Skin of body (tissue), 2 donors: ENCODE data around the gene ZNF689. TPM values are rescaled to one million over a fixed set of nuclear protein-coding genes. Genes with fewer than 3 reads are reported as not detected.
A peak's percentile ranks its signal among the peaks of the same experiment; 100 is the strongest.
"Not testable (repeated sequence)": the region's sequence is repeated elsewhere in the genome, so short reads cannot be mapped to it uniquely, and the experiment has no call there.

Experiments
- DNase-seq: peaks from one replicate; lab custom pipeline; 2025; lab: John Stamatoyannopoulos, UW
- total RNA-seq: library from RNA; depleted of rRNA; stranded (reverse); fragments of >200 nt; gene quantifications from one replicate; pipeline ENCODE4 v1.2.3, GENCODE V29; 2014

Gene ZNF689
- total RNA-seq, 1 donor from 2014 or later, result 3.3 TPM

DNA sequence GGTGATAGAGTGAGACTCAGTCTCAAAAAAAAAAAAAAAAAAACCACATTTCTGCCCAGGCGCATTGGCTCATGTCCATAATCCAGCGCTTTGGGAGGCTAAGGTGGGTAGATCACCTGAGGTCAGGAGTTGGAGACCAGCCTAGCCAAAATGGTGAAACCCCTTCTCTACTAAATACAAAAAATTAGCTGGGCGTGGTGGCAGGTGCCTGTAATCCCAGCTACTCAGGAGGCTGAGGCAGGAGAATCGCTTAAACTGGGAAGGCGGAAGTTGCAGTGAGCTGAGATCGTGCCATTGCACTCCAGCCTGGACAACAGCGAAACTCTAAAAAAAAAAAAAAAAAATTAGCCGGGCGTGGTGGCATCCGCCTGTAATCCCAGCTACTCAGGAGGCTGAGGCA lies 26.9 kb upstream of the ZNF689 start:
- not testable (repeated sequence) for DNase-seq

DNA sequence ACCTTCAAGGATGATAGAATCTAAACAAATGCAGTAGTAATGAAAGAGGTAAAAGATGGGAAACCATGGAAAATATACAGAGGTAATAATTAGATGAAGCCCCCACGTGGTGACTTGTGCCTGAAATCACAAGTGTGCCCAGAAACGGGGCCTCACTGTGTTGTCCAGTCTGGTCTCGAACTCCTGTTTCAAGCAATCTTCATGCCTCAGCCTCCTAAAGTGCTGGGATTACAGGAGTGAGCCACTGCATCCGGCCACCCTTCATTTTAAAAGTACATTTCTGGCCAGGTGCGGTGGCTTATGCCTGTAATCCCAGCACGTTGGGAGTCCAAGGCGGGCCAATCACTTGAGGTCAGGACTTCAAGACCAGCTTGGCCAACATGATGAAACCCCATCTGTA lies 26.4 kb upstream of the ZNF689 start:
- DNase-seq, result no peak

DNA sequence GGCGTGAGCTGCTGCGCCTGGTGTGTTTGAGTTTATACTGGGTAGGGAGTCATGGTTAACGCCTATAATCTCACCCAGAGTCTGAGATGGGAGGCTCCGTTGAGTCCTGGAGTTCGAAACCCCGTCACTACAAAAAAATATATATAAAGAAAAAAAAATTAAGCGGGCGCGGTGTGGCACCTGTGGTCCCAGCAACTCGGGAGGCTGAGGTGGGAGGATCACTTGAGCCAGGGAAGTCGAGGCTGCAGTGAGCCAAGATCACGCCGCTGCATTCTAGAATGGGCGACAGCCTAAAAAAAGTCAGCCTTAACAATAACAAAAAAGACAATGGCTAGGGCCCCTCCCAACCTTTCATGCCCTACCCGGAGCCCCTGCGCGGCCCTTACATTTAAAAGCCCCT lies 23.3 kb upstream of the ZNF689 start:
- DNase-seq, result no peak

DNA sequence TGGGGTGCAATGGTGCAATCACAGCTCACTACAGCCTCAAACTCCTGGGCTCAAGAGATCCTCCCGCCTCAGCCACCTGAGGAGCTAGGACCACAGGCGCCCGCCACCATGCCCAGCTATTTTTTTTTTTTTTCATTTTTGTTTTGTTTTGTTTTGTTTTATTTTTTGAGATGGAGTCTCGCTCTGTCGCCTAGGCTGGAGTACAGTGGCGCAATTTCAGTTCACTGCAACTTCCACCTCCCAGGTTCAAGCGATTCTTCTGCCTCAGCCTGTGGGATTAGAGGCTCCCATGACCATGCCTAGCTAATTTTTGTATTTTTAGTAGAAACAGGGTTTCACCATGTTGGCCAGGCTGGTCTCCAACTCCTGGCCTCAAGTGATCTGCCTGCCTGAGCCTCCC lies 22.3 kb upstream of the ZNF689 start:
- not testable (repeated sequence) for DNase-seq

GRCh38 chr16:30628628-30629540 lies 18.7 kb upstream of the ZNF689 start:
- peak; percentile 80 for DNase-seq

DNA sequence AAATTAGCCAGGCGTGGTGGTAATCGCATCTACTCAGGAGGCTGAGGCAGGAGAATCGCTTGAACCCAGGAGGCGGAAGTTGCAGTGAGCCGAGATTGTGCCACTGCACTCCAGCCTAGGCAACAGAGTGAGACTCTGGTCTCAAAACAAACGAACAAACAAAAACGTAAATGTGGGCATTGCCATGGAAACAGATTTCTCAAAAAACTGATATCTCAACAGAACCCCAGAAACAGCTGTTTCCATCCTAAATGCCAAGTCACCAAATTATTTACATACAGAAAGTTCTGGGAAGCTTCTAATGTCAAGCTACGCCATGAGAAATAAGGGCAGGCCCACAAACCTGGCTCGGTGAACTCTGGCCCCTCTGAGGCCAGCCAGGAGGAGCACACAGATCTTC lies 16.0 kb upstream of the ZNF689 start:
- no peak for DNase-seq

GRCh38 chr16:30623536-30624283 lies 13.5 kb upstream of the ZNF689 start:
- DNase-seq, result no peak

- DNase-seq, result no peak
These were observed 12.4 kb upstream of the ZNF689 start for GRCh38 chr16:30622455-30623032.

- peak; percentile 1 for DNase-seq
These were observed 11.6 kb upstream of the ZNF689 start for GRCh38 chr16:30621765-30622164.

GRCh38 chr16:30620169-30620568 lies 10.0 kb upstream of the ZNF689 start:
- DNase-seq, result no peak

DNA sequence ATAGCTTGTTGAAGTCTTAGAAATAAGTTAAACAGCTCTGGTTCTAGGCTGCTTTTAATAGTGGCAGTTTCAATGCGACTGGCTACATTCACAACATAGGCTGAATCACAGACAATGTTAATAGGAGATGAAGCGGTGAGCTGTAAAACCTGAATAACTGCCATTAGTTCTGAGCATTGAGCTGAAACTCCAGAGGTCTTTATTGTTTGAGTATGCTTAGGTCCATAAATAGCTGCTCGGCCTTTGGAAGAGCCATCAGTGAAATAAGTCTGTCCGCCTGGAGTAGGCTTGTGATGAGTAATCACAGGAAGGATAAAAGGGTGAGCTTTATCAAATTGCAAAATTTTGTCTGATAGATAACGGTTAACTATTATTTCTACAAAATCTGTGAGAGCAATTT lies 9.4 kb upstream of the ZNF689 start:
- no peak for DNase-seq

GRCh38 chr16:30619202-30619601 lies 9.0 kb upstream of the ZNF689 start:
- DNase-seq, result no peak

- no peak for DNase-seq
These were observed 5.3 kb upstream of the ZNF689 start for GRCh38 chr16:30615358-30616091.

DNA sequence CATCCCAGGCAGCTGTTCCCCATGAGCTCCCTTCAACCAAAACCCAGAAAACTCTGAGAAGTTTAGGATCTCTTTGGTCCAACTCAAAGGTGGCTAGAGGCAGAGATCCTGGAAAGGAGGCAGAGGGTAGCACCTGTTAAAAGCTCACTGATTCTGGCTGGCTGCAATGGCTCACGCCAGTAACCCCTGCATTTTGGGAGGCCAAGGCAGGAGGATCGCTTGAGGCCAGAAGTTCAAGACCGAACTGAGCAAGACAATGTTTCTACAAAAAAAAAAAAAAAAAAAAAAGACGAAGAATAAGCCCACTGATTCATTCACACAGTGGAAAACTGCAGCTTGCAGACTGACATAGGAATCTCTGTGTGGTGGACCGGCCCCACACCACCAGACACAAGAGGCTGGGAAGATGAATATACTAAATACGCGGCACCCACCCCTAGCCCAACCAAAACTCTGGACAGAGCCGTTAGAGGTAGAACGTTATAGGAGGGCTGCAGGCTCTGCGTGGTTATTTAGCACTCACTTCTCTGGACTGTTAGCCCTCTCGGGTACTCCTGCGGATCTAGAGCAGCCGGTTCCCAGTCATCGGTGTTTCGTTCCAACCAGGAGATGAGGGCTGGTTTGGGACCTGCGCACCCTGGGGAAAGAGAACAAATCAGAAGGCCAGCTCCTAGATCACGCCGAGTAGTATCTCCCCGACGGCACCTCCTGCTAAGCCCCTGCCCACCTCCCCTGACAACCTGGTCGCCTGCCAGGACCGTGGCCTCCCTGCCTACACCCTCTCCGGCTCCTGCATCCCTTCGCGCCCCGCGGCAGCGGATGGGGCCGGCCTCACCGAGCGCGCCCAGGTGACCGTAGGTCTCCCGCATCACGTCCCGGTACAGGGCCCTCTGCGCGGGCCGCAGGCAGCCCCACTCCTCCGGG lies 925 bp downstream of the ZNF689 start:
- no peak for DNase-seq

DNA sequence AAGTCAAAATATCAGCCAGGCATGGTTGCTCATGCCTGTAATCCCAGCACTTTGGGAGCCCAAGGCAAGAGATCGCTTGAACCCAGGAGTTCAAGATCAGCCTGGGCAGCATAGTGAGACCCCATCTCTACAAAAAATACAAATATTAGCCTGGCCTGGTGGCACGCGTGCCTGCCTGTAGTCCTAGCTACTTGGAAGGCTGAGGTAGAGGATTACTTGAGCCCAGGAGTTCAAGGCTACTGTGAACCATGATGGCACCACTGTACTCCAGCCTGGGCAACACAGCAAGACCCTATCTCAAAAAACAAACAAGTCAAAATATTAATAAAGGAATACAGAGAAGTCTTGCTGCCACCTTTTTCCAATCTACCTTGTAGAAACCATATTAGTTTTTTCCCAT lies 4.2 kb downstream of the ZNF689 start:
- DNase-seq, result no peak

- no peak for DNase-seq
These were observed 5.0 kb downstream of the ZNF689 start for GRCh38 chr16:30605158-30605557.

GRCh38 chr16:30604316-30604947 lies 5.8 kb downstream of the ZNF689 start:
- DNase-seq, result no peak

- peak; percentile 1 for DNase-seq
These were observed 6.3 kb downstream of the ZNF689 start for GRCh38 chr16:30603945-30604315.

- DNase-seq, result peak; percentile 67
These were observed 7.4 kb downstream of the ZNF689 start for GRCh38 chr16:30602616-30603277.
